Prostate gland (tissue), 2 donors: ENCODE measurements around the gene CHST10. TPM values are rescaled to one million over a fixed set of nuclear protein-coding genes. Genes with fewer than 3 reads are reported as not detected.

Source experiments
- DNase-seq: peaks from one replicate; pipeline ENCODE4 v3.0.0-alpha.2; 2019; ENCODE audit warnings: low spot score
- H3K27ac ChIP-seq, 2 donors: fragments of 200-600 bp; sonication (generic); 2 replicates each; pipeline ENCODE4 v1.5.1; 2017 to 2019
- H3K27me3 ChIP-seq: fragments of 200-600 bp; sonication (generic); replicated peaks from 2 replicates; pipeline ENCODE4 v1.5.1; 2019; ENCODE audit not compliant: insufficient read depth
- H3K36me3 ChIP-seq, 2 donors: fragments of 200-600 bp; sonication (generic); 1 replicate in 1 of 2; 2 replicates in 1 of 2; pipeline versions ENCODE4 v1.5.1 to v1.8.1; 2017 to 2019
- H3K4me1 ChIP-seq: fragments of 200-600 bp; sonication (generic); replicated peaks from 2 replicates; pipeline ENCODE4 v1.5.1; 2019
- H3K4me3 ChIP-seq, 2 donors: fragments of 200-600 bp; sonication (generic); 2 replicates each; pipeline ENCODE4 v1.5.1; 2017 to 2019
- H3K9me3 ChIP-seq: fragments of 200-600 bp; sonication (generic); 2 replicates; pipeline ENCODE4 v1.5.1; 2017
- POLR2A ChIP-seq: fragments of 450-650 bp; IDR thresholded peaks from one replicate; pipeline ENCODE4 v1.6.1; 2016; ENCODE audit warnings: antibody characterized with exemption, mild to moderate bottlenecking
- POLR2AphosphoS5 ChIP-seq: sonication (generic); formaldehyde crosslinking; IDR thresholded peaks from one replicate; pipeline ENCODE4 v1.6.1; 2017; ENCODE audit warnings: antibody characterized with exemption
- WGBS: methylation state at CpG from one replicate; pipeline ENCODE4 v1.1.5; 2018; 5-methylcytosine and 5-hydroxymethylcytosine counted together
- intact Hi-C: fragments of 100-400 bp; cut with DNase I; formaldehyde crosslinking; loops from one replicate; pipeline ENCODE4 v1.14.2; 2022
- total RNA-seq, 2 donors: library from RNA; depleted of rRNA; stranded (reverse); fragments of >200 nt; gene quantifications; one replicate each; pipeline ENCODE4 v1.1.0, GENCODE V29; 2016
- TF ChIP-seq, protein P1 (sequence below), 4 experiments: fragments of 200-600 bp in 2 of 4; fragments of 450-650 bp in 2 of 4; sonication (generic) in 2 of 4; IDR thresholded peaks; 1 replicate in 3 of 4; 2 replicates in 1 of 4; pipeline ENCODE4 v1.5.1; 2016 to 2019; ENCODE audit warnings: antibody characterized with exemption in 4 of 4, mild to moderate bottlenecking in 2 of 4, moderate library complexity in 2 of 4

The CHST10 gene
- total RNA-seq, 2 donors from 2014 or later, result 10.0 to 27.7 TPM

DNA sequence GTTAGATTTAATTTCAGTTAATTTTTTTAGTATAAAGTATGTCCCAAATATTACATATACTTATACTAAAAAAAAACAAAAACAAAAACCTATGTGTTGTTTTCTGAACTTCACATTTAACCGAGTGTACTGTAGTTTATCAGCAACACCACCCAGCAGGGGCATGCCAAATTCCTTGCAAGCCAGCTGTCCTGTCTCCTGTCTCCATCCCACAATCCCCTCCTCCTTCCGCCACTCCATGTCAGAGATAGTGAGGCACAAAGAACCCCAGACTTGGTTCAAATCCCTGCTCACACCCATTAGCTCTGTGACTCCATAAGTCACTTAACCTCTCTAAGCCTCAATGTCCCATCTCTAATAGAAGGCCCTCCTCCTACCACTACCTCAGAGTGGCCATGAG, 9.4 kb downstream of the CHST10 start:
- no peak for TF ChIP-seq POLR2AphosphoS5
- TF ChIP-seq, protein P1, sequence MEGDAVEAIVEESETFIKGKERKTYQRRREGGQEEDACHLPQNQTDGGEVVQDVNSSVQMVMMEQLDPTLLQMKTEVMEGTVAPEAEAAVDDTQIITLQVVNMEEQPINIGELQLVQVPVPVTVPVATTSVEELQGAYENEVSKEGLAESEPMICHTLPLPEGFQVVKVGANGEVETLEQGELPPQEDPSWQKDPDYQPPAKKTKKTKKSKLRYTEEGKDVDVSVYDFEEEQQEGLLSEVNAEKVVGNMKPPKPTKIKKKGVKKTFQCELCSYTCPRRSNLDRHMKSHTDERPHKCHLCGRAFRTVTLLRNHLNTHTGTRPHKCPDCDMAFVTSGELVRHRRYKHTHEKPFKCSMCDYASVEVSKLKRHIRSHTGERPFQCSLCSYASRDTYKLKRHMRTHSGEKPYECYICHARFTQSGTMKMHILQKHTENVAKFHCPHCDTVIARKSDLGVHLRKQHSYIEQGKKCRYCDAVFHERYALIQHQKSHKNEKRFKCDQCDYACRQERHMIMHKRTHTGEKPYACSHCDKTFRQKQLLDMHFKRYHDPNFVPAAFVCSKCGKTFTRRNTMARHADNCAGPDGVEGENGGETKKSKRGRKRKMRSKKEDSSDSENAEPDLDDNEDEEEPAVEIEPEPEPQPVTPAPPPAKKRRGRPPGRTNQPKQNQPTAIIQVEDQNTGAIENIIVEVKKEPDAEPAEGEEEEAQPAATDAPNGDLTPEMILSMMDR (IDR thresholded peaks at IDR 0.05), result no peak
- TF ChIP-seq POLR2A, result no peak
- intact Hi-C loops, result no loop called here
- no peaks in the 10 kb centered on the region for H3K9me3 ChIP-seq
- DNase-seq, result no peak
- no peak overlapping the region for H3K27ac ChIP-seq
- WGBS, result 93% methylated on average over 2 of the region's 2 CpGs
- peaks cover 0 to 5% of the 10 kb centered on the region in 2 donors for H3K36me3 ChIP-seq
- no peaks in the 10 kb centered on the region for H3K27me3 ChIP-seq
- H3K4me1 ChIP-seq, result no peaks in the 10 kb centered on the region
- H3K4me3 ChIP-seq, result no peak overlapping the region

DNA sequence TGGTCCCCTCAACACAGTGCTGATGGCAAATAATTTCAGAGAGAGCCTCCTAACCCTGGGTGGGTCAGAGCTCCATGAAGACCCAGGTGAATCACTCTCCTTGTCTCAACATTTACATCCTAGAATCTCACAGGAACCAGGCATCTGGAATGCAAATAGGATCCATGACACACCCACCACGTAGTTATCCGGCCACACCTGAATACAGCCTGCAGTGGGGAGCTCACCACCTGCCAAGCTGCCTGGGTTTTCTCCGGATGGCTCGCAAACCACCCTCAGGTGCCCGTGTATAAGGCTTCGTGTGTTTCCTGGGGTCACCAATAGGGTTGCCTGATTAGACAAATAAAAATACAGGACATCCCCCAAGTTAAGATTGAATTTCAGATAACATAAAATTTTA, 9.9 kb downstream of the CHST10 start:
- Histone ChIP-seq H3K27me3 (no peaks in the 10 kb centered on the region), H3K9me3 (no peaks in the 10 kb centered on the region), H3K27ac (no peak overlapping the region), H3K4me3 (no peak overlapping the region), H3K4me1 (no peaks in the 10 kb centered on the region), H3K36me3 (peaks cover 0 to 5% of the 10 kb centered on the region in 2 donors)
- intact Hi-C loops, result no loop called here
- 85% methylated on average over 6 of the region's 6 CpGs for WGBS
- no peak for DNase-seq
- TF ChIP-seq POLR2AphosphoS5, result no peak
- TF ChIP-seq POLR2A, result no peak
- TF ChIP-seq, protein P1 (IDR thresholded peaks at IDR 0.05), result no peak

DNA sequence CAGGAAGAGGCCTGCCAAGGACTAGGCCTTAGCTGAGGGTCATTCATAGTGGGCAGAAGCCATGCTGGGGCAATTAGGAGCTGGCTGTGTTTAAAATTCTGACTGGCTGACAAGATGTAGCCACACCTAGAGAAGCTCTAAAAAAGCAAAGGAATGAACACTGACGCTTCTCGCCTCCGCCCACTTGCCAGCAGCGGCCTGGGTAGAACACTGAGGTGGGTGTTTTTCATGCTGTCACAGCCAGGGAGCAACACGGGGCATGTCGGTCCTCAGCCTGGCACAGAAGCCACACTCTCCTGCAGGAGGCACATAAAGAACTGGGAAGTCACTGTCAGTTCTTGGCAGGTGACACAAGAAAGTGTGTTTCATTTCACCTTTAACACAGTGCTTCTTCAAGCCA, 10.4 kb downstream of the CHST10 start:
- TF ChIP-seq, protein P1 (IDR thresholded peaks at IDR 0.05), result no peak
- TF ChIP-seq POLR2AphosphoS5 (peak; percentile 8), POLR2A (no peak)
- no peak overlapping the region for H3K4me3 ChIP-seq

DNA sequence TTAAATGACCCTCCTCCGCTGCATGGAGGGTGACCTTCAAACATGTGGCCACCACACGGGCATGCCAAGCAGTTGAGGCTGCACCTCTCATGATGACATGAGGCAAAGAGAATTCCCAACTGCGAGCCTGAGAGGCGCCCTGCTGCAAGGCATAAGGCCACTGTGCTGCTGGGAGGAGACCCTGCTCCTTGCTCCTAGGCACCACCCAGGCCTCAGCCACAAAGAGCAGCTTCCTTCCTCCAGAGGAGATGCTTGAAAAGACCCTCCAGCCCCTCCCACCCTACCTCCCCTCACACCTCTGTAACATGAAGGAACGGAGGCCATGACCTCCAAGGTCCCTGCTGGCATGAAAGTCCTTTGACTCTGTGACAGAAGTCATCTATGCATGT, 11.4 kb downstream of the CHST10 start:
- 88% methylated on average over 5 of the region's 5 CpGs for WGBS
- TF ChIP-seq POLR2AphosphoS5 (no peak), POLR2A (no peak)
- TF ChIP-seq, protein P1 (IDR thresholded peaks at IDR 0.05), result no peak
- H3K36me3 ChIP-seq, result peaks cover 0 to 5% of the 10 kb centered on the region in 2 donors
- DNase-seq, result no peak
- no peaks in the 10 kb centered on the region for H3K4me1 ChIP-seq
- no peak overlapping the region for H3K4me3 ChIP-seq
- no peak overlapping the region for H3K27ac ChIP-seq
- no peaks in the 10 kb centered on the region for H3K27me3 ChIP-seq
- no peaks in the 10 kb centered on the region for H3K9me3 ChIP-seq
- intact Hi-C loops, result no loop called here

More for the DNA sequence above, 10.4 kb downstream of the CHST10 start:
- Histone ChIP-seq H3K4me1 (no peaks in the 10 kb centered on the region), H3K9me3 (no peaks in the 10 kb centered on the region), H3K36me3 (peaks cover 0 to 5% of the 10 kb centered on the region in 2 donors), H3K27me3 (no peaks in the 10 kb centered on the region), H3K27ac (no peak overlapping the region)
- intact Hi-C loops, result no loop called here
- DNase-seq, result no peak
- WGBS, result 41% methylated on average over 6 of the region's 6 CpGs

DNA sequence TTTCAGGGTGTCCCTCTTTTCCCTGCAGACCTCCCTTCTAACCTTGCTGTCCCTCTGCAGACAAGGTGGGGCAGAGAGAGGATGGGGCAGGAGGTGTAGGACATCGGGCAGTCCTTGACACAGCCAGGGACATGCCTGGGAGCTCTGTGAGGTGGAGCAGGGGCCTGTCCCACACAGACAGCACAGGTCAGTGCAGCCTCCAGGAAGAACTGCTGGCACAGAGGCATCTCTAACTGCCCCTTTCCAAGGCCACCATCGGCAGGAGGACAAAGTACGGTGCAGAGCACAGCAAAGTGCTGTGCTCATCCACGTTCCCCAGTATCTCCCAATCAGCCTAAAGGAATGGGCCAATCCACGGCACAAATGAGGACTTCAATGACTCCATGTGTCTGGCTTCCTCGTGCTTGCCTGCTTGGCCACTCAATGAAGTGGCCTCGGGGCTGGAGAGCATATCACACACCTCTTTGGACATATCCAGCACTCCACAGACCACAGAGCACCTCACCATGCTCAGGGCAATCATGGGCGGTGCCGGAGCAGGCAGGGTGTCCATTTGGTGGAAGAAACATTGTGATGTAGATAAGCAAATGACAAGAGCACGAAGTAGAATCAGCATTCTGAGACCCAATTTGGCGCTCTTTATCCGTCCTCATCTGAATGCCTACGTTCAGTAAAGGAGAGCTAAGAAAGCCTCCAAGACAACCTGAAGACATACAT, 11.9 kb downstream of the CHST10 start:
- H3K4me3 ChIP-seq, result no peak overlapping the region
- H3K27me3 ChIP-seq, result no peaks in the 10 kb centered on the region
- no peaks in the 10 kb centered on the region for H3K4me1 ChIP-seq
- H3K27ac ChIP-seq, result no peak overlapping the region
- DNase-seq, result no peak
- no peaks in the 10 kb centered on the region for H3K9me3 ChIP-seq
- intact Hi-C loops, result no loop called here
- H3K36me3 ChIP-seq, result peaks cover 0 to 5% of the 10 kb centered on the region in 2 donors
- TF ChIP-seq, protein P1 (IDR thresholded peaks at IDR 0.05), result no peak
- TF ChIP-seq POLR2AphosphoS5 (no peak), POLR2A (no peak)
- WGBS, result 97% methylated on average over 13 of the region's 13 CpGs
